ENCODE measurements around the gene TSPAN5.
"Not testable (repeated sequence)": the region's sequence is repeated elsewhere in the genome, so short reads cannot be mapped to it uniquely, and the experiment has no call there.

TSPAN5 gene

GRCh38 chr4:98482847-98483806, 175.3 kb downstream of the TSPAN5 start:
- DNase-seq: no peak

- DNase-seq: no peak
Measured at GRCh38 chr4:98482503-98482846, 175.9 kb downstream of the TSPAN5 start.

- DNase-seq: no peak
Measured at GRCh38 chr4:98481167-98481566, 177.2 kb downstream of the TSPAN5 start.

- no peak for DNase-seq
Measured at GRCh38 chr4:98480535-98480934, 177.9 kb downstream of the TSPAN5 start.

- not testable (repeated sequence) for DNase-seq
Measured at GRCh38 chr4:98479590-98479989, 178.8 kb downstream of the TSPAN5 start.

DNA sequence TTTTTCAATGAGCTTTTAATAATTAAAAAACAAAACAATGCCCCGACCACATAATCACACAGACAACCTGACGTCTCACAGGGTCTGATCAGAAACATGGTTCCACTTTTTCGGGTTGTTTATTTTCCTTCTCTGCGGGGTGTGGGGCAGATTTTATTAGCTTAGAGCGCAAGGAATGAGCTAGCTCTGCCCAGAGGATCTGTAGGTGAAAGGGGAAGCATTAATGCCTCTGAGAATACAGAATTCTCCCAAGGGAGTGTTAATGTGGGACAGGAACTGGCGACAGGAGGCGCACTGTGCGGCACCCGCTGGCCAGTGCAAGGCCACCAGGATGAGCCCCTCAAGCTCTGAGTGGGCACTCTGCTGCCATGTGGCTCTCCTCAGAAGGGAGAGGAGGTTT, 181.5 kb downstream of the TSPAN5 start:
- no peak for DNase-seq

GRCh38 chr4:98474408-98474844, 184.0 kb downstream of the TSPAN5 start:
- no peak for DNase-seq

DNA sequence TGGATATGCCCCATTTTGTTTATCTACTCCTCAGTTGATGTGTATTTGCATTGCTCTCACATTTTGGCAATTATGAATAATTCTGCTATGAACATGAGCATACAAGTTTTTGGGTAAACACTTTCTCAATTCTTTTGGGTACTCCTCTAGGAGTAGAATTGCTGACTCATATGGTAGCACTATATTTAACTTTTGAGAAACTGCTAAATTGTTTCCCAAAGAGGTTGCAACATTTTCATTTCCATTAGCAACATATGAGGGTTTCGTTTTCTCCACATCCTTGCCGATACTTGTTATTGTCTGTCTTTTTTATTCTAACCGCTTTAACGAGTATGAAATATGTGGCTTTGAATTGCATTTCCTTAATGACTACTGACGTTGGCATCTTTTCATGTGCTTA, 185.4 kb downstream of the TSPAN5 start:
- DNase-seq: no peak

GRCh38 chr4:98470831-98471230, 187.6 kb downstream of the TSPAN5 start:
- DNase-seq: no peak

DNA sequence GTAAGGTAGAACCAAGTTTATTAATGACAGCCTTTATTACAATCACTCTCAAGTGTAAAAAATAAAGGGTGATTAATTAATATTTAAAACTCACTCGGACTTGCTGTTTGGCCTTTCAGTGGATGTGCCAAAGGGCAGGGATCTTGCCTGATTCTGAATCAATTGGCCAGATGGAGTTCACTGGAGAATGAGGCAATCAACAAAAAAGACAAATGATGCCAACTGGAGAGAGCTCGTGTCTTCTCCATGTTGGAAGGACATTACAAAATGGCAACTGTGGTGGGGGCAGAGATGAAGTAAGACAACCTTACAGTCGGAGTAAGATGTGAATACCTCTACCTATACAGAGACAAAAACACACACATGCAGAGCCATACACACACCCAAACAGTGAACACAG, 188.0 kb downstream of the TSPAN5 start:
- DNase-seq: no peak

- no peak for DNase-seq
Measured at GRCh38 chr4:98469771-98470170, 188.6 kb downstream of the TSPAN5 start.

DNA sequence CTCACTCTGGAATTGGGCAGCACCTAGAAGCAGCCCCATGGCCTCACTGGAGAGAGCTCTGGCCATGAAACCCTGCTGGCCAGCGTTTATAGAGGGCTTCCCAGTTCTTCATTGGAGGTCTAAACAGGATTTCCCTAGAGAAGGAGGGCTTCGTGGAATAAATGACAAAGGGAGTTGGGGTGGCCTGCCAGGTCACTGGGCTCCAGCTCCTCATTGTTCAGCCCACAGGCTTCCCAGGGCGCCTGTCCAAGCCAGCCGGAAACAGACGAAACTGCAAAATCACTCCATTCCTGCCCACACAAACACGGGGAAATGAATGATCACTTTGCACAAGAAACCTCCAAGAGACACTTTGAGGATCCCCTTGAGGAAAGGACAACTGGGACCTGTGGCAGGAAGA, 189.7 kb downstream of the TSPAN5 start:
- peak; percentile 58 for DNase-seq

DNA sequence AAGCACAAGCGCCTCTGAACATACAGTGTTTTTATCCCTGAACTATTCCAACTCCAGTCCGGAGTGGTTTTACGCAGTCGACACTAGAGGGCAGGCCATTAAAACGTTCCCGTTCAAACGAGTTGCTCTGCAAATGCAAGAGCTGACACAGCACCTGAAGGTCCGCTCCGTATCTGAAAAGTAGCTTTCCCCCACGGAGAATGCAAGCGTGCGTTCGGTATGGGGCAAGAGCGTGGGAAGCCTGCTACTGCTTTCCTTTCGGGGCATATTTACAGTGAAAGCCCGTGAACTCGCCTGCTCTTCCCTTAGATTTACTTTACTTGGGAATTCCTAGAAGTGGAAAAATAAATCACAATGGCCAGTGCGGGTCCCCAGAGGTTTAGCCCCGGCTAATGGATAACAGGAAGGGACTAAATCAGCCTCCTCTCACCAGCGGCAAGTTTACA, 190.8 kb downstream of the TSPAN5 start:
- DNase-seq: peak; percentile 87

DNA sequence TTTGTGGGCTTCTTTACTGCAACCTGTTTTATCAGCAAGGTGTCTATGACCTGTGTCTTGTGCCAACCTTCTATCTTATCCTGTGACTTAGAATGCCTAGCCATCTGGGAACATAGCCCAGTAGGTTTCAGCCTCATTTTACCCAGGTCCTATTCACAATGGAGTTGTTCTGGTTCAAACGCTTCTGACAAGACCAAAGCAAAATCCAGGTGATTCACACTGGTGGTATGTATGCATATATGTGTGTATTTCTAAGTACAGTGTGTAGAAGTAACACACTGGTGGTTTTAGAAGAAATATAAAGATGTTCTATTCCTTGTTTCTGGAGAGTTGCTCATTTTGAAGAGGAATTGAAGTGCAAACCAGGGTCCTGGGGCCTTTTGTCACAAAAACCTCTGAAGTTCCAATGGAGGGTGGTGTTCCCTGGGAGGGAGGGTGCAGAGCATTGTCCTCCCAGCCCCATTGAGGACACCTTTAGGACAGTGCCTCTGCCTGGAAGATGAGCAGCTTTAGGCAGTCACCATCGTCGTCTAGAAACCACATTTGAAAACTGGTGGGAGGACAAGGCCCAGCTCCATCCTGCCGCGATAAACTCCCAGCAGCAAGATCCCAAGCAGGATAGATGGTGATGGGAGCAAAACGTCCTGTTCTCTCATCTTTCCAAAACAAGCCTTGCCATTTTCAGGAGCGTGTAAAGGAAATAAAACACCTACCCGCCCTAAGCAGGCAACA, 191.4 kb downstream of the TSPAN5 start:
- no peak for DNase-seq

- DNase-seq: no peak
Measured at GRCh38 chr4:98462487-98462886, 195.9 kb downstream of the TSPAN5 start.

DNA sequence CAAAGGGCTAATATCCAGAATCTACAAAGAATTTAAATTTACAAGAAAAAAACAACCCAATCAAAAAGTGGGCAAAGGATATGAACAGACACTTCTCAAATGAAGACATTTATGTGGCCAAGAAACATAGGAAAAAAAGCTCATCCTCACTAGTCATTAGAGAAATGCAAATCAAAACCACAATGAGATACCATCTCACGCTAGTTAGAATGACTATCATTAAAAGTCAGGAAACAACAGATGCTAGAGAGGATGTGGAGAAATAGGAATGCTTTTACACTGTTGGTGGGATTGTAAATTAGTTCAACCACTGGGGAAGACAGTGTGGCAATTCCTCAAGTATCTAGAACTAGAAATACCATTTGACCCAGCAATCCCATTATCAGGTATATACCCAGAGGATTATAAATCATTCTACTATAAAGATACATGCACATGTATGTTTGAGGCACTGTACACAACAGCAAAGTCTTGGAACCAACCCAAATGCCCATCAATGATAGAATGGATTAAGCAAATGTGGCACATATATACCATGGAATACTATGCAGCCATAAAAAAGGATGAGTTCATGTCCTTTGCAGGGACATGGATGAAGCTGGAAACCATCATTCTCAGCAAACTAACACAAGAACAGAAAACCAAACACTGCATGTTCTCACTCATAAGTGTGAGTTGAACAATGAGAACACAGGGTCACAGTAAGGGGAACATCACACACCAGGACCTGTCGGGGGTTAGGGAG, 197.1 kb downstream of the TSPAN5 start:
- DNase-seq: not testable (repeated sequence)

DNA sequence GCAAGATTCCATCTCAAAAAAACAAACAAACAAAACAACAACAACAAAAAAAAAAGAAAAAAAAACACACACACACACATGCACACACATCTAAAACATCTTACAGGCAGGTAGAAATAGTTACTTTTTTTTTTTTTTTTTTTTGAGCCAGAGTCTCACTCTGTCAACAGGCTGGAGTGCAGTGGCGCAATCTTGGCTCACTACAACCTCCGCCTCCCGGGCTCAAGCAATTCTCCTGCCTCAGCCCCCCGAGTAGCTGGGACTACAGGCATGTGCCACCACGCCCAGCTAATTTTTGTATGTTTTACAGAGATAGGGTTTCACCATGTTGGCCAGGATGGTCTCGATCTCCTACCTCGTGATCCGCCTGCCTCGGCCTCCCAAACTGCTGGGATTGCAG, 201.0 kb downstream of the TSPAN5 start:
- DNase-seq: not testable (repeated sequence)

GRCh38 chr4:98452091-98452490, 206.3 kb downstream of the TSPAN5 start:
- DNase-seq: no peak

DNA sequence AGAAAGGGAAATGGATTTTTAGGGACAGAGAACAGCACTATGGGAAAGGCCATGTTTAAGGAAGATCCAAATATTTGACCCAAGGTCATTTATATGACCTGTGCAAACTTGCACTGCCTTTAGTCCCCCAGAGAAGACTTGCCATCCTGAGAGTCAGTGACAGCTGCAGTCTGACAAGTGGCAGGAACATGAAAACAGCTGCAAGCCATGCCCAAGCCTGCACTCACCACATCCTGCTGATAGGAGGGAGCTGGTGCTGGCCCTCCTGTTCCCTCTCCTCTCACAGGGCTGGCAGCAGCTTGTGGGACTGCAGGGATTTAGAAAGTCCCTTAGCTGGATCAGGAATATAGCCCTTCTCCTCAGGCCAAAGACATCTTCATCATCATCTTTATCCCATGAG, 209.5 kb downstream of the TSPAN5 start:
- peak; percentile 78 for DNase-seq

DNA sequence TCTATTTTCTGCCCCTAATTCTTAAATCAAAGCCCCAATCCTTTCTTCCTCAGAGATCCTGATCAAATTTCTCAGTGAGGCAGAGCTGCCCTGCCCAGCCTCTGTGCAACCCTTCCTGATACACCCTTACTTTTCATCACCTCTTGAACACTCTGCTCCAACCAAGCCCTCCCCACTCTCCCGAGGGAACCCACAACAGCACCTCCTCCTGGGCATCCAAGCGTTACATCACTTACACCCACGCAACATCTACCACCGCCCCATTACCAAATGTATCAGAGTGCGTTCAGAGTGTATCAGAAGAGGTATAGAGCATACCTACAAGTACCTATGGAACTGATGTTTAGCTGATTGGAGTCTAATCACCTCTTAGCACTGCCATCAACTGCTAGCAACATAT, 210.8 kb downstream of the TSPAN5 start:
- DNase-seq: no peak

- no peak for DNase-seq
Measured at GRCh38 chr4:98446499-98447375, 211.7 kb downstream of the TSPAN5 start.

DNA sequence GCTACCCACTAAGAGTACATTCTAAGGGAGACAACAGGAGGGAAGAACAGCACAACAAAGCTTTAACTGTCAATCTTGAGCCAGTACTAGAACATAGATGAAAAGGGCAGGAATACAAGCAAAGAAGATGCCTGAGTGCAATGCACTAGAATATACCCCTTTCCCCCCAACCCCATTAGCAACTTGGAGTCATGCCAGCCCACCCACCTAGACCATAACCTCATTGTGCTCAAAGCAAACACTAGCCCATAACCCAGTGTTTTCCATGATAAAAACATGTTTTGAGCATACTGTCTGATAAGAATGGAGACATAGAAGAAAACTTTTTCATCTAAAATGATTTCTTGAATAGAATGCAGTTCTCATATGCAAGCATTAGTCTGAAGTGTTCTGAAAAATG, 214.0 kb downstream of the TSPAN5 start:
- no peak for DNase-seq
